HS-27A (cell line): ENCODE measurements around the gene KLF3.

Experiments used
- DNase-seq: peaks from one replicate; pipeline ENCODE4 v3.0.0-alpha.2; 2012; ENCODE audit warnings: low read depth, missing footprints

The KLF3 gene

DNA sequence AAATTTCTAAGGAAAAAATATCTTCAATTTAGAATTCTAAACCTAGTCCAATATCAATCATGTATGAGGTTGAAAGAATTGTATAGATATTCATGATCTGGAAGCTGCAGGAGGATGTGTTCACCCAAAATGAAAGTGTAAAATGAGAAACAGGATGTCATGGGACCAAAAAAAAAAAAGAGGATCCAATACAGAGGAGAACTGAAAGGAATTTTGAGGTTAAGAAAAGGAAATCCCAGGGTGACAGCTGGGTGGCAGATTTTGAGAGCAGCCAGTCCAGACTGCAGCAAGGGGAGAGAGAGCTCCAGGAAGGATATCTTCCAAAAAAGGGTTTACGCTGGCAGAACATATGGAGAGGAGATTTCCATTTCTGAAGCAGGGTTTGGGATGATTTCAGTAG, 79.9 kb downstream of the KLF3 start:
- DNase-seq, result no peak

DNA sequence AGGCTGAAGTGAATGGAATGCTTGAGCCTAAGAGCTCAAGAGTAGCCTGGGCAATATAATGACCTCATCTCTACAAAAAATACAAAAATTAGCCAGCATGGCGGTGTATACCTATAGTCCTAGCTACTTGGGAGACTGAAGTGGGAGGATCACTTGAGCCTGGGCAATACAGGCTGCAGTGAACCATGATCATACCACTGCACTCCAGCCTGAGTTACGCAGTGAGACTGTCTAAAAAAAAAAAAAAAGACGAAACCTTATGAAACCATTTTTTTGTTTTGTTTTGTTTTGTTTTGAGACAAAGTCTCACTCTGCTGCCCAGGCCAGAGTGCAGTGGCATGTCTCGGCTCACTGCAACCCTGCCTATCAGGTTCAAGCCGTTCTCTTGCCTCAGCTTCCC, 81.9 kb downstream of the KLF3 start:
- no peak for DNase-seq

DNA sequence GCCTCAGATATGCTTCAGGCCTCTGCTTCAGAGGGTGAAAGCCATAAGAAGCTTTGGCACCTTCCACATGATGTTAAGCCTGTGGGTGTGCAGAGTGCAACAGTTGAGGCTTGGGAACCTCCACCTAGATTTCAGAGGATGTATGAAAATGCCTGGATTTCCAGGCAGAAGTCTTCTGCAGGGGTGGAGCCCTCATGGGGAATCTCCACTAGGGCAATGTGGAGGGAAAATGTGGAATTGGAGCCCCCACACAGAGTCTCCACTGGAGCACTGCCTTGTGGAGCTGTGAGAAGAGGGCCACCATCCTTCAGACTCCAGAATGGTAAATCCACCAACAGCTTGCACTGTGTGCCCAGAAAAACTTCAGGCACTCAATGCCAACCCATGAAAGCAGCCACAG, 83.6 kb downstream of the KLF3 start:
- DNase-seq, result no peak

DNA sequence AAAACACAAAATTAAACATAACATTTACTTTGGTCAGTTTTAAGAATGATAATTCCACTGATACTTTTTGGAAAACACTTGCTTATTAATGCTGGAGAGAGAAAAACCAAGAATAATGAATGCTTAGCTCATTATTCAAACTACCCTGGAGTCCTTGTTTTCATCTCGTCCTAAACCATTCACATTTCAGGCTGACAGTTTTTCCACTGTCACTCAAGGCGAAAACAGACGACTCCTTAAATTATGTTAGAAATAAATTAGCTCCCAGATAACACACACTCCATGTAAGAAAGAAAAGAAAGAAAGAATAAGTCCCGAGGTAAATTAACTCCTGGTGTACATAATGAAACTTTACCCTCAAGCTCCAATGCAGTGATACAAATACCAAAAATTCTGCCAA, 85.3 kb downstream of the KLF3 start:
- no peak for DNase-seq
